HG03095 (cell line): Measurements from ENCODE around the gene SDC3.
"Not testable (repeated sequence)": the region's sequence is repeated elsewhere in the genome, so short reads cannot be mapped to it uniquely, and the experiment has no call there.

ENCODE experiments used
- ATAC-seq: cut with Tn5 transposase; IDR thresholded peaks from one replicate; pipeline ENCODE4 v1.9.1; 2021; ENCODE audit warnings: moderate library complexity; ENCODE audit not compliant: unreplicated experiment

Gene SDC3

GRCh38 chr1:30877205-30877912, 31.2 kb downstream of the SDC3 start:
- no peak for ATAC-seq

- ATAC-seq = no peak
These were observed 31.9 kb downstream of the SDC3 start for GRCh38 chr1:30876451-30877204.

DNA sequence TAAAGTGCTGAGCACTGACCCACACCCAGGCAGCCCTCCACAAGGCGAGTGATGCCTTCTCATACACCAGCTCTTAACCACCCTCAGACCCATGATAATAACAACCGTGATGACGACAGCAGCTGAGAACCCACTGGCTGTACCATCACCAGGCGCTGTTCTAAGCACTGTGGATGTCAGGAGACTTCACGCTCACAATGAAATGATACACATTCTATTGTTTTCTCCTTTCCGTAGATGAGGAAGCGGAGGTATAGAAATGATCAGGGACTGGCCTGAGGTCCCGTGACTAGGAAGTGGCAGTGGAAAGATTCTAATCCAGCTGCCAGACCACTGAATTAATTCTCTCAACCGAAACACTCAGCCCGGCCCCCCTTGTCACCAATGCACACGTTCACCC, 32.6 kb downstream of the SDC3 start:
- no peak for ATAC-seq

- ATAC-seq = no peak
These were observed 33.4 kb downstream of the SDC3 start for GRCh38 chr1:30875197-30875596.

DNA sequence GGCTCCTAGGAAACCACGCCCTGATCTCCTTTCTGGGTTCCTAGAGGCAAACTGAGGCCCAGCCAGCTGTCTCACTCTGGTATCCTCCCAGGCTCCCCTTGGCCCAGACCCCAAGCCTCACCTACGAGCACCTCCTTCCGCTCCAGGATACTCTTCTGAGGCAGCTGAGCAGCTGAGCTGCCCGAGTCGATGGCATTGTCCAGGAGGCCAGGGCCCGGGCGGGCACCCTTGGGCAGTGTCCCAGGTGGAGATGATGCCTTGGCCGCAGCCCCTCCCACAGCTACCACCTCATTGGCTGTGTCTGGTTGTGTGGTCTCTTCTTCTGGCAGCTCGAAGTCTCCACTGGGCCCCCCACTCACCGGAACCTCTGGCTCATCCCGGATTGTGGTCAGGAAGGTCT, 34.4 kb downstream of the SDC3 start:
- no peak for ATAC-seq

DNA sequence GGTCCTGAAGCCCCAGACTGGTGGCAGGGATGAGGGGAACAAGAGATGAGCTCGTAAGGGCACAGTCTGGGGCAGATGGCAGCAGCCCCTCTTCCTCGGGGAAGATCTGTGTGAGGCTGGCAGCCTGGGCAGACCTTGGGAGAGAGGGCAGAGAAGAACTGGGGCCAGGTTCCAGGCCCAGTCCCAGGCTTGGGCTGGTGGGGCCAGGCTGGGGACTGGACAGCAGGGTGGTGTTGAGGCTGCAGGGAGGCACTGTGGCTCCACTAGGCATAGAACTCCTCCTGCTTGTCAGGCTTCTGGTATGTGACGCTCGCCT, 35.7 kb downstream of the SDC3 start:
- ATAC-seq = no peak

- no peak for ATAC-seq
These were observed 36.3 kb downstream of the SDC3 start for GRCh38 chr1:30872033-30872947.

DNA sequence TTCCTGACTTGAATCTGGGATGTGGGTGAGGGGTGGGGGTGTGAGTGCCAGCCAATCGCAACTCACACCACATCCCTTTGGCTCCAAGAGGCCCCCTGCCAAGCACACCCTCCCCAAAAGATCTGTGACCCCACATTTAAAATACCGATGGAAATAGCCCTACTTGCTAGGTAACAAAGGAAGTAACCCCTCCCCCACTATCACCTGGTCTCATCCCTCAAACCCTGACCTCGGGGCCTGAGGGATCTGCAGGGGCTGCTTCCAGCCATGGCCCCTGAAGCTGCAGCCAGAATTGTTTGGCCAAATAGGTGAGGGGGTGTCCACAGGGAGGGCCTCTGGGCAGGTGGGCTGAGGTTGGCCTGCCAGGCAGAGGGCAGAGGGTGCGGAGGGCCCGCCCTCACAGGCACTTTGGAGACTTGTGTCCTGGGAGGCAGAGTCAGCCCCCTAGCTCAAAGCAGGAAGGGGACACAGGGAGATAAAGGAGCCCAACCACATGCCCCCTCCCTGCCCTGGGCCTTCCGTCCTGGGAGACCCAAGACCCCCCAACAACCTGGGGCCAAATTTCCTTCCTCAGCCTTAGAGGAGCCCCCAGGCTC, 37.2 kb downstream of the SDC3 start:
- no peak for ATAC-seq

DNA sequence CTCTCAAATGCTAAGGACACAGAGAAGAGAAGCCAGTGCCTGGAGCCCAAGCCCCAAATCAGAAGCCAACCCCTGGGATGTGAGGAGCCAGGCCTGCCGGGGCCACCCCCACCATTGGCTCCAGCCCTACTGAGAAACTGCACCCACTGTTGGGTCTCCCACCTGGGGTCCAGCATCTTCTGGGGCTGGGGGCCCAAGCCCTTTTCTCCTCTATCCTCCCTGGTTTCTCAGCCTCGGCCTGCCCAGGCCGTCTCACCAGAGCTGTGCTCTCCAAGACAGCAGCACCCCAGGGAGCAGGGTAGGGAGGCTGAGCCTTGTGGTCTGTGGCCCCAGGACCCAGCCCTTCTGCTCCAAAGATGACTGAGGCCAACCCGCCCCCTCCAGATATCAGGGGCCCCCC, 37.9 kb downstream of the SDC3 start:
- ATAC-seq = no peak

- ATAC-seq = no peak
These were observed 38.5 kb downstream of the SDC3 start for GRCh38 chr1:30870035-30870434.

- no peak for ATAC-seq
These were observed 39.6 kb downstream of the SDC3 start for GRCh38 chr1:30868833-30869435.

DNA sequence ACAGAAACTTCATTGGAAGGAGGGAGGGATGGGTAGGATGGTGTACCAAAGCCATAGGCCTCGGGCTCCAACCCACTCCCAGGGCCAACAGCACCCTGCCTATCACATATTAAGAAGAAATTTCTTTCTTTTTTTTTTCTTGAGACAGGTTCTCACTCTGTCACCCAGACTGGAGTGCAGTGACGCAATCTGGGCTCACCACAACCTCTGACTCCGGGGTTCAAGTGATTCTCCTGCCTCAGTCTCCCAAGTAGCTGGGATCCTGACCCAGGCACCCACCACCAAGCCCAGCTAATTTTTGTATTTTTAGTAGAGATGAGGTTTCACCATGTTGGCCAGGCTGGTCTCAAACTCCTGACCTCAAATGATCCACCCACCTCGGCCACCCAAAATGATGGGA, 40.5 kb downstream of the SDC3 start:
- not testable (repeated sequence) for ATAC-seq

GRCh38 chr1:30867537-30867936, 41.0 kb downstream of the SDC3 start:
- ATAC-seq = no peak

GRCh38 chr1:30866594-30866993, 42.0 kb downstream of the SDC3 start:
- no peak for ATAC-seq

- ATAC-seq = no peak
These were observed 43.9 kb downstream of the SDC3 start for GRCh38 chr1:30864681-30865080.

DNA sequence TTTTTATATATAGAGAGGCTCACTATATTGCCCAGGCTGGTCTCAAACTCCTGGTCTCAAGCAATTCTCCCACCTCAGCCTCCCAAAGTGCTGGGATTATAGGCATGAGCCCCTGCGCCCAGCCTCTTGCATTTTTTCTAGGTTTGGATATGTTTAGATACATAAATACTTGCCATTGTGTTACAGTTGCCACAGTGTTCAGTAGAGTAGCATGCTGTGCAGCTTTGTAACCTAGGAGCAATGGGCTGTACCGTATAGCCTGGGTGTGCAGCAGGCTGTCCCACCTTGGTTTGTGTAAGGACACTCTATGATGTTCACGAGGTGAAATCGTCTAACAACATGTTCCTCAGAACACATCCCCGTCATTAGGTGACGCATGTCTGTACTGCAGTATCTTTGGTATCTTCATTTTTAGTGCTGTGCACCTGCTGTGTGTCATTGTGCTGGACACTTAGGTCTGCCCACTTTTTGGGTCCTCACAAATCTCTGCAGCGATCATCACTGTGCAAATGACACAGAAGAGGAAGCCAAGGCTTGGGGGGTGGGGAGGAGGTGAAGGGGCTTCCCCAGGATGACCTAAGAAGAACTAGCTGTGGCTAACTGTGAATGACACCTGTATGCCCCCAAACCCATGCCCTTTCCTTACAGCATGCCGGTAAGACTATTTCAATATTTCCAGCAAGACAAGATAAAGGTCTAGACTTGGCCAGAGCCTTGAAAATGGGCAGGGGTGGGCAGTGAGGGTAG, 44.5 kb downstream of the SDC3 start:
- no peak for ATAC-seq

DNA sequence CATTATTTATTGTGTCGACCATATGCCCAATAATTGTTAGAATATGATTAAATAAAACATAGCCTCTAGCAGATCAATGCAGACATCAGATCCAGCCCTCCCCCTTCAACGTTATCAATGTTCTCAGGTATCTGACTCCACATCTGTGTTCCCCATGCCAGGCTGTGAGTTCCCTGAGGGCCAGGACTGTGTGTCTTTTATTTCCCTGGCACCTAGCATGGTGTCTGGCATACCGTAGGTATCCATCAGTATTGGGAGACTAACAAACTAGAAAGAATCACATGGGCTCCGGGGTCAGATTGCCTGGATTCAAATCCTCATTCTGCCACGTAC, 48.3 kb downstream of the SDC3 start:
- no peak for ATAC-seq

DNA sequence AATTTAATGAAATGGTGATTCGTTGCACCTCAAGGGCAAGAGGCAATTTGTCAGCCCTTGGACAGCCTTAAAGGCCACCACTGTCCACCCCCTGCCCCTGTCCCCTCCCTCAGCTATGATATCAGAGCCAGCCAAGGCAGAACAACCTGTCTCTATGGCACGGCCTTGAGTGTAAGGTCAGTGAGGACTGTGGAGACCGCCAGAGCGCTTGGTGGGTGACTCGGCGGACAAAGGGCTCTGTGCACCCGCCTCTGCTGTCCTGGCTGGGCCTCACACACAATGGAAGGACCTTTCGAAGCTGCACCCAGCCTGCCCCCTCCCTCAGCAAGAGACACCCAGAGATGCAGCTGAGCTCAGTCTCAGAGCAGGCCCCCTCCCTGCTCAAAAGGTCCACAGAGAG, 50.6 kb downstream of the SDC3 start:
- no peak for ATAC-seq

GRCh38 chr1:30857062-30857461, 51.5 kb downstream of the SDC3 start:
- no peak for ATAC-seq

DNA sequence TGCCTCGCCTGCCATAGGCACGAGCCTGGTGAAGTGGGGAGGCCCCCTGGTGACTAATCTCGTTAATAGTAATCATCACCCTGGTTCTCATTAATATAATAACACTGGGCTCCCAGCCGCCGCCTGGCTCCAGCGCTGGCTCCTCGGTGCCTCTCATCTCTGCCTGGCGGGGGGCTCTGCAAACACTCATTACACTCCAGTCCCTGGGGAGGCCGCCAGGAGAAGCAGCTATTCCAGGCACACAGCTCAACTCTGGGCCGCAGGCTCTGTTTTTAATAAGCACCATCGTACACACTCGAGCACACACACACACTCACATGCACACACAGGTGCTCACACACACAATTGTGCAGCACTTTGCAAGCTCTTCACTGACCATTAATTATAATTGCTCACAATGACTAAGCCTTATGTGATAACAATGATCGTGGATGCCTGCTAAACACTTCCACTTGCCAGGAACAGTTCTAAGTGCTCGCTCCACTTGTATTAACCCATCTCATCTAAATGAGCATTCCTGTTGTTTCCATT, 52.2 kb downstream of the SDC3 start:
- ATAC-seq = no peak
